Fibroblast of skin of scalp (primary cell): ENCODE data around the gene RYR3.

Source experiments
- DNase-seq: peaks from one replicate; pipeline ENCODE4 v3.0.0-alpha.2; 2013

Gene RYR3

DNA sequence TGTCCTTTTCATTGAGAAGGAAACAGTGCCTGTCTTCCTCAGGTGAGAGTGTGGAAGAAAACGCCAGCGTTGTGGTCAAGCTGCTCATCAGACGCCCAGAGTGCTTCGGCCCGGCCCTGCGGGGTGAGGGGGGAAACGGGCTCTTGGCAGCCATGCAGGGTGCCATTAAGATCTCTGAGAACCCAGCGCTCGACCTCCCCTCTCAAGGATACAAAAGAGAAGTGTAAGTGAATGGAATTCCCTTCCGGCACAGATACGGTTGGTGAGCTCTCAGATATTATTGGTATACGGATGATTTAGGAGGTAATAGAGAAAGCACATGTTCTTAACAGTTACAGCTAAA, 411.9 kb downstream of the RYR3 start:
- no peak for DNase-seq

DNA sequence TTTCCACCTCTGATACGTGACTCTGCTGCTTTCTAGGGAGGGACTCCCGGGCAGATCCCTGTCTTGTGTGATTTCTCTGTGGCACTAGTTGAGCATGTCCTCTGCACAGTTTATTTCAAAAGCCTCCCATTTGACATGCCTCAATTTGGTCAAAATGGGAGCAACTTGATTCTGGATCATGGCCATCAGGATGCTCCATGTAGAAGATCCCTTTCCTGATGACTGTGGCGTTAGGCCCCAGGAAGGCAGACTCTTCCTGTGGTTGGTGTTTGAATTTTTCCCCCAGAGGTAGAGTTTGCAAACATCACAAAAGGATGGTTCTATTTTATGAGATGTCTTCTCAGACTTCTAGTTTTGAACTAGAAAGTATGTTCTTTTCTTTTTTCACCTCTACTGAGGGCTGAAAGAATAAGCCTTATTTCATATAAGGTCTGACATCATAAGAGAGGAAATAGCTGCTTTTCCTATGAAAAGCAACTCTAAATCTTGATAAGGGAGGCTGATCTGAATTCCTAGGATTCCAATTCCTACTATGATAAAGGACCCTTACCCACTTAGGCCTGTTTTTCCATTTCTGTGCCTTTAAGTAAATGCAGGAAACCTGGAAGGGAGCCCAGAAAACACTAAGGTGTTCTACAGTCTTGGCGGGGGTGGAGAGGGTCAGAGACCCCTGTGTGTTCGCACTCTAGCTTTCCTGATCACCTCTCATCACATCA, 413.7 kb downstream of the RYR3 start:
- no peak for DNase-seq

DNA sequence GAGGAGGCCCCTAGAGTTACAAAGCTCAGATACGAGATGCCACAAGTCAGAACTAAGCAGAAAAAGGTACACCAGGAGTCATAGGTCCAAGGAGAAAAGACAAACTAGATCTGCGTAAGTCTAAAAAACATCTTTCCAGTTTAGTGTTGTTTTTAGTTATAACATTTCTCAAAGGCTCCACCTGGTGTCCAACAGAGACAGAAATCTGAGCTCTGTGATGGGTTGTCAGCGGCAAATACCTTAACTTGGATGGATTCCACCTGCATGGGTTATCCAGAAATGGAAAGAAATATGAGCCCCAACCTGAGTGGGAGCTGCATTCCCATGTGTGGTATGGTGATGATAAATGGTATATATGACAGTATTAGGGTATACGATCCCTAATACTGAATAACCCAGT, 418.9 kb downstream of the RYR3 start:
- DNase-seq: no peak

DNA sequence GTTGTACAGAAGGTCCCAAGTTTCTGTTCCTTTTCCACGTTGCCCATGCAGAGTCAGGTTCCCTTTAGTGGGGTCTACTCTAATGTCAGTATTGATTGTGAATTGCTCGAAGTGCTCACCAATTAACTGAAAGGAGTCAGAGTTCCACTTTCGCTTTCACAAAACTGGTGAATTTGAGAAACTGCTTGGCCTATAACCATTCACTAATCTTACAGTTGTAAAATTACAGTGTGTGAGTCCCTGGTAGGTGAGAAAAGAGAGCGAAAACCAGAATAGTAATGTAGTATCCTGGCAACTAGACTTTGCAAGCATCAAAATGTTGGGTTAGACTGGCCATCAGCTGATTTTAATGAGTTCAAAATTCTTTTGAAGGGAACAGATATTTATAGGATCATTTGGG, 420.0 kb downstream of the RYR3 start:
- DNase-seq: no peak

DNA sequence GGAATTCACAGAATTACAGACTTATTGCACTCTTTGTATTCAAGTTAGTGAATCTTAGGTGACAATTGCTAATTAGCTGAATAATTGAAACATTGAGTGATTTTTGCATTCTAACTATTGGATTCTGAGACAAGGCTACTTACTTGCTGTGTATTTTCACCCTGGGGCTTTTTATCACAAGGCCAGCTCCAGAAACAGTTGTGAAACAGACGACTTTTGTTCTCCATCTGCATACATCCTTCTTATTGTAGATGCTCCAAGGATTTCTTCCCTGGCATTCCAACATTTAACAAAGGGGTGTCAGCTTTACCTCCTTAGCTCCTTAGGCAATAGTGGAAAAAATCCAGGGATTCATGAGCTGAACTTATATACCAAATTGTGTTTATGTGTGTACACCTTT, 424.4 kb downstream of the RYR3 start:
- no peak for DNase-seq

DNA sequence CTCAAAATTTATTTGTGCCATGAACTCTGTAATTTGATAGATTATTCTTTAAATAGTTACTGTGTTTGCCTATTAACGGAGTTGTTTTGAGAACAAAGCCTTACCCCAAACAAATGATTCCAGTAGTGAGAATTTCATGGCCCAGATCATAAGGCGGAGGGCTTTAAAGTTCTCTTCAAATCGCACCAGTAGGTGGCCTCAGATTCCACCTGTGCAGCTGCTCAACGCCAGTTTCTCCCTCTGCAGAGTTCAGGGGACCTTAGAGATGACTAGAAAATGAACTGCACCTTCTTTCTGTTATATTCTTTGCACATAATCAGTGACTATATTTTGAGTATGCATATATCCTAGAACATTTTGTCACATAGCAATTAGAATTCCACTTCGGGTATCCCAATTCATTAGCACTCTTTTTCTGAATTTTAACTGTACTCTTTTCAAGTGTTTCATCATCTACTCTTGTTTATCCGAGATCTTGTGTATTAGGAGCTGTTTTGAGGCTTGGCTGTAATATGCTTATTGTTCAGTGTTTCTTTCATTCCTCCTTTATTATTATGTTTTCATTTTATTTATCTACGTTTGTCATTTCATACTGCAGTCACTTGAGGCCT, 425.0 kb downstream of the RYR3 start:
- DNase-seq: peak; percentile 31

DNA sequence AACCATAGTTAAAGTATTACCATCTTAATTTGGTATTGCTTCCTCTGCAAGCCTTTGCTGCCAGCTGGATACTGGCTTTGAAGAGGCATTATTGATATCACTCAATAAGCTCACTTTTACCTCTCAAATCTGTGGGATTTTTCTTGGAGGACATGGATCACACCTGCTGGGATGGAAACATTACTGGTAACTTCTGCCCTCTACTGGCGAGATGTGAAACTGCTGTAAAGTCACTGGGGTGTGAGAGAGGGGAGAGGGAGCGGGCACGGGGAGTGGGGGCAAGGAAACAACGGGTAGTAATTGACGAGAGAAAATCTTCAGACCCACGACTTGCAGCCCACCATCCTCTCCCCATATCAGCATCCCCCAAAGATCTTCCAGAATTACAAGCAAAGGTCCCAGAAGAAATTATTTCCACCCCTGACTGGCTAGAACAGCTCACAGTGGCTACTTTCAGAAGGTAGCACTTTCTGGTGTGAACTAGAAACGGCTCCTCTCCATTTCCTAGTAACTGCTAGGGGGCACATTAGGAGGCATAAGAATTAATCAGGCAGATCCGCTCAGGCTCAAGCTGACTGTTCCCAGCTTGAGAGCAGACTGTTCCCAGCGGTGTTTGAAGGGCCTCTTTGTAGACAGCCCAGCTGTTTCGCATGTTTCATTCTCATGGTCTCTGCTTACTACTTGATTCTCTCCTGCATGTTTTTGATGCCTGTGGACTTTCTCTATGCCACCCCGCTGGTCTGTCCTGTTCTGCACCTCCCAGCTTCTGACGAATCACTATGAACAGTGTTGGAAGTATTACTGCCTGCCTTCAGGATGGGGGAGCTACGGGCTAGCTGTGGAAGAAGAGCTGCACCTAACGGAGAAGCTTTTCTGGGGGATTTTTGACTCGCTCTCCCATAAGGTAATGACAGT, 427.2 kb downstream of the RYR3 start:
- peak; percentile 34 for DNase-seq

DNA sequence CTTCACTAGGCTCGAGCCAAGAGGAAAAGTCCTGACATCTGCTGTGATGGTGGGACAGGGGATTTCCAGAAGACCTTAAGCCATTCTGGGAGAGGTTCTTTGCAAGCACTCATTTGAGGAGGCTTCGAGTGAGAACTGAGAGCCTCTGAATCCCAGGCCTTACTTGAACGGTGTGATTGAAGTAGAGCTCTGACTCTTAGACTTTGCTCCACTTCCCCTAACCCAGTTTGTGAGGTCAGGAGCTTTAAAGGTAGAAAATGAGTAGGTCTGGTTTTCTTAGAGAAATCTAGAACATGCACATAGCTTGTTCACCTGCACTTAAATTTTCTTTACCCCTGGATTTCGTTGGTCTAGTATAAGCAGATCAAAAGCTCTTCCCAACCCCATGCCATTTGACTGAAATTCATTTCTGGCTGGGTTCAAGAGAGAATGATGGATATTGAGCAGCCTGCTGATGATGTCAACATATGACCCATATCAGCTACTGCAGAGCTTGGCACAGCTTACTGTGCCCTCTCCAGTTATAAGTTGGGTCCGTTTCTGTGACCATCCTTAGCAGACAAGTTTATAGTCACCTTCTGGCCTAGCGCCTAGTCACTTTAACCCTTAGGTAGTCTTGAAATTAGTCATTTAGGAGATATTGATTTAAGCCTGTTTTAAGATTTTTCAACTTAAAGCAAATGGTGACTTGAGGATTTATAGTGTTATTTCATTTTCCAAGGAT, 428.3 kb downstream of the RYR3 start:
- DNase-seq: no peak

DNA sequence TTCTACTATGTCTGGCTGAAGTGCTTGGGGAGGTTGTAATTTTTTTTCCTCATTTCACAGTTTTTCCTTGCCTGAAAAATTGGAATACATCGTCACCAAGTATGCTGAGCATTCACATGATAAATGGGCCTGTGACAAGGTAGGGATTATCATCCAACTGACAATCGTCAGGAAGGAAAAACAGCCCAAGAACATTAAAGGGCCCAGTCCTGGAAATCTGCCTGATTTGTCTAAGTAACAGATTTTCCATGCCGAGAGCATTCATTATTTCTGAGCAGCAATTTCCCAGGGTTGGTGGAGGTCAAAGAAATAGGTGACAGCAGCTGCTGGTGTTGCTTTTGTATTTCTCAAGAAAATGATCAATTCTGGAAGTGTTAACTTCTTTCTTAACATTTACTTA, 431.5 kb downstream of the RYR3 start:
- DNase-seq: peak; percentile 21

DNA sequence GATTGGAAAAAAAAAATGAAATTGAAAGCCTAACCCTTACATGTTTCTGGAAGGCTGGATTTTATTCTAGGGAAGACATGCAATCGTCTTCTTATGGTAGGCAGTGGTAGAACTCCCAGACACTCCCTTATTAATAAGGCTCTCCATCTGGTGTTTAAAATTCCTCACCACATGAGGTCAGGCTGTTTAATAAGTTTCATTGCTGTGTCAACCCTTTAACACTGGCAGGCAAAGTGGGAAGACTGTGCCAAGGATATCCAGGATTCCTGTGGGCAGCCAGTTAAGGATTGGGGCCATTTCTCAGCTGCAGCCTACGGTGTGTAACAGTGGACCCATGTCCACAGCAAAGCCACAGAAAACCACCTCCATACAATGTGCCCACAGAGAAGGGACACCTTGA, 432.0 kb downstream of the RYR3 start:
- DNase-seq: peak; percentile 64

DNA sequence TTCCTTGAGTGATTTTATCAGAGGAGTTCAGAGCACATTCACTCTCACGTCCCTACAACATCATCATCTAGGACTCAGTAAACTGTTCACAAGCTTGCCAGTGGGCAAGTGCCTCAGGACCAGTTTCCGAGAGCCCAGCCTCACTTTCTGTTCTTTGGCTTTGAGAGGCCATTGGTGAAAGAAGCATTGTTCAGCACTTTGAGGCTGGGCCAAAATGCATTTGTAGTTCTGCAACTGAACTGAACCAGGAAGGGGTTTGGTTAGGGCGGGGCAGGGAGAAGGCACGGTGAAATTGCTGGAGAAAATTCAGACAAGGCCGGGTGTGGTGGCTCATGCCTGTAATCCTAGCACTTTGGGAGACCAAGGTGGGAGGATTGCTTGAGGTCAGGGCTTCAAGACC, 435.4 kb downstream of the RYR3 start:
- no peak for DNase-seq

DNA sequence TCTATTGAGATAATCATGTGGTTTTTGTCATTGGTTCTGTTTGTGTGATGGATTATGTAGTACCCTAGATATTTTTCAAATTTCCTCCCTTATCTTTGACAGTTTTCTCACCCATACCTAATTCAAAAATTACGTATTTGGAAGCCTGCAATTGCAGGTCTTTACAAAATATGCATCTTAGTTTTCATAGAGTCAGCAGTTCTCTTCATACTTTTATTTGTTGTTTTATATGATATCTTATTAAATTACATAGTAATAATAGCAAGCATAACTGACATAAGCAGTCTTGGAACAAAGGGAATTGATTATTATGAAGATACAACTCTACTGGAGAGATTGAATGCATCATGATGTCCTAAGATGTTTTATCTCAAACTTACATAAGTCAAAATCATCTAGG, 442.2 kb downstream of the RYR3 start:
- no peak for DNase-seq

DNA sequence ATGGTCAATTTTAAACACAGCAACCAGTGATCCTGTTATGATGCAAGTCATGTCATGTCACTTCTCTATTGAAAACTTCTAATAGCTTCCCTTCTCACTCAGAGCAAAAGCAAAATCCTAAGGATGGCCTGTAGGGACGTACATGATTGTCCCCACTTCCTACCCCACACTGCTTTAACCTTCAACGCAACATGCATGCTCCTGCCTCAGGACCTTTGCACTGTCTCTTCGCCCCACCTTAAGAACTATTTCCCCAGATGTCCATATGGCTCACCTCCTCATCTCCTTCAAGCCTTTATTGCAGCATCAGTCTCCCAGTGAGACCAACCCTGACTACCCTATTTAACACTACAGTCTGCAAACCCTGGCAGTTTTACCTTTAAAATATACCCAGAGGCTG, 443.5 kb downstream of the RYR3 start:
- no peak for DNase-seq

DNA sequence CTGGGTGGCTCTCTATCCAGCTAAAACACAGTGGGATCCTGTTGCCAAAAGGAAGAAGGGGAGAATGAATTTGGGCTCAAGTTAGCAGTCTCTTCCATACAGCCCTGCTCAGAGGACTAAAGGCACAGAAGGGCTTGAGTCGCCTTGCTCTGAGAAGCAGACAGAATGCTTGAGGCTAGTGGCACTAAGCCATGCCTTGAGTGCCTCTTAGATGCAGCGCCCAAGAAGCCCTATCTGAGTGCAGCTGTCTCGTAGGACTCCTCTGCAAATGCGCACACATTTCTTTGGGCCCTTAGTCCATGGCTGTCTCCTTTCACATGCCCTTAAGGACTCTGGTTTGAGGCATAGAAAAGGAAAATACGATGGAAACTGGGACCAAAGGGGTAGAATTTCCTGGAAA, 446.2 kb downstream of the RYR3 start:
- DNase-seq: no peak

DNA sequence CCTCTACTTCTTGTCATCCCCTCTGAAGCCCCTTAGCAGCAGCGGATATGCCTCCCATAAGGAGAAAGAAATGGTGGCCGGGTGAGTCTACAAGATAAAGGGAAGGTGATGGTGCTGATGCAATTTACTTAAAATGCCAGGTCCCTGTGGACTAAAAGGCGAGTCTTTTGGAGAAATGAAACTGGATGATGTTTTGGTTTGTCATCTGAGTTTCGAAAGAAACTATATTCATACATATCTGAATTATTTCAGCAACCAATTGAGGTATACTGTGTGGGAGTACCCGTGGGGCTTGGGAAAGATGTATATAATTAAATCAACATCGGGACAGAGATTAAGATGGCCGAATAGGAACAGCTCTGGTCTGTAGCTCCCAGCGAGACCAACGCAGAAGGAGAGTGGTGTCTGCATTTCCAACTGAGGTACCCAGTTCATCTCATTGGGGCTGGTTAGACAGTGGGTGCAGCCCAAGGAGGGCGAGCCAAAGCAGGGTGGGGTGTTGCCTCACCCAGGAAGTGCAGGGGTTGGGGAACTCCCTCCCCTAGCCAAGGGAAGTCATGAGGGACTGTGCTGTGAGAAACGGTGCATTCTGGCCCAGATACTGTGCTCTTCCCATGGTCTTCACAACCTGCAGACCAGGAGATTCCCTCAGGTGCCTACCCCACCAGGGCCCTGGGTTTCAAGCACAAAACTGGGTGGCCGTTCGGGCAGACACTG, 446.9 kb downstream of the RYR3 start:
- DNase-seq: no peak

DNA sequence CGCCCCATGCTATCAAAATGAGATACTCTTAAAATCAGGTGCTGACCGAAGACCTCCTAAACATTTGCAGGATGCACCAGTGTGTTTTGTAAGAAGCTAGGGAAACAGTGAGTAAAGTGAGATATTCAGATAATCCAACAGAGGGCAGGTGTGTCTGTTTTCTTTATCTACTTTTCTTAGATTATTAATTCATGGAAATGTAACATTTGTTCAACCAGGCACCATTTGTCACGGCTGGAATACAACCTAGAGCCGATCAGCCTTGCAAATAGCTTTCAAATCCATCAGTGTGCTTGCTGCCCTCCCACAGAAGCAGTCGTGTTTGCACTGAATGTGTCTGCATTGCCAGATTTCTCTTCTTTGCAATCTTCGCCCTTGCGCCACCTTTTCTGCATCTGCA, 455.6 kb downstream of the RYR3 start:
- no peak for DNase-seq

DNA sequence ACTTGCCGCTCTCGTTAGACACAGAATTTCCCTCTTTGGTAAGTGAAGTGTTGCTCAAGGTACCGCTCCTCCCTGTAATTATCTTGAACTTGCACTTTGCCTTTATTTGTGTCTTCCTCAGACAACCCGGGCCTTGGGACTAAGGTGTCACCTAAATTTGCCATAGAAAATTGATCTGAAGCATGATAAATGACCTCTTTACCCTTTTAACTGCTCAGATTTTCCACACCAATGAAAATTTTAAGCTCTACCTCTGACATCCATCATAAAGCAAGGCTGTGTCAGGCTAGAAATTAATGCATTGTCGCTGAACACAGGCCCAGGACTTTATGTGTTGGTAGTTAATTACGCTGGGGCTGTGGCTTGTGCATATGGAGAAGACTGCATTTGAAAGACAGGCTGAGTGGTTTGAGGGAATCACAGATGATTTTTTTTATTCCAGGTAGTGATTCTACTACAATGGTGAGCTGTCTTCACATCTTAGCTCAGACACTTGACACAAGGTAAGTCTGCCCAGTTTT, 458.0 kb downstream of the RYR3 start:
- DNase-seq: no peak

DNA sequence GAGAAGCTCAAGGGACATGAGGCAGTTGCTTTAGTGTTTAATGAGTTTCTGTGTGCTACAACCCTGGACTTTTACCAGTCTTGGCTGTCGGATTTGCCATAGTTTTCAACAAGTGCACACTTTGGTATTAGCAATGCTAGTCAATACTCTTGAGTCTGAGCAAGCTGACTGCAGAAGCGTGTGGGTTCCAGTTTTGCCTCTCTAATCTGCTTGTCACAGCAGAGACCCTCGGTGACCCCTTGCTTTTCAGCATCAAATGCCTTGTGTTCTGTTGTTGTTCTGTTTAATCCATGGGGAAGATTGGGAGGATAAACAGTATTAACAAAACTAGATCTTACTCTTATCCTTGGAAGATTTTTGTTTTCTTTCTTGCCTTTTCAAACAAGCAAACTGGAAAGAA, 463.2 kb downstream of the RYR3 start:
- no peak for DNase-seq

DNA sequence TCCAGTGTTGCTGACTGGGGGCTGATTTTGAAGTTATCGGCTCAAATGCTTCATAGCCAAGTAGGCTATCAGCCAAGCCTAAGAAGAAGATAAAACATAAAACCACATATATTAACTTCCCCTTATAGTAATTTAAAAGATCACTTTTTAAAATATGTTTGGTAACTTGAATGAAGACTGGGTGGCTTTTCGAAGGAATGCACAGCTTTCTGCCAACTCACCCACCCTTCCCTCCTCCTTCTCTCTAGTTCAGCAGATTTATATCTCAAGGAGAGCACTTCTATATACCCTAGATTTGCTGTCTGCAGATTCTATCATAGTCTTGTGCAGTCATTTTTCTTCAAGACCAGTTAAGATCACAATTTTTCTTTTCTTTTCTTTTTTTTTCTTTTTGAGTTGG, 468.1 kb downstream of the RYR3 start:
- DNase-seq: no peak

DNA sequence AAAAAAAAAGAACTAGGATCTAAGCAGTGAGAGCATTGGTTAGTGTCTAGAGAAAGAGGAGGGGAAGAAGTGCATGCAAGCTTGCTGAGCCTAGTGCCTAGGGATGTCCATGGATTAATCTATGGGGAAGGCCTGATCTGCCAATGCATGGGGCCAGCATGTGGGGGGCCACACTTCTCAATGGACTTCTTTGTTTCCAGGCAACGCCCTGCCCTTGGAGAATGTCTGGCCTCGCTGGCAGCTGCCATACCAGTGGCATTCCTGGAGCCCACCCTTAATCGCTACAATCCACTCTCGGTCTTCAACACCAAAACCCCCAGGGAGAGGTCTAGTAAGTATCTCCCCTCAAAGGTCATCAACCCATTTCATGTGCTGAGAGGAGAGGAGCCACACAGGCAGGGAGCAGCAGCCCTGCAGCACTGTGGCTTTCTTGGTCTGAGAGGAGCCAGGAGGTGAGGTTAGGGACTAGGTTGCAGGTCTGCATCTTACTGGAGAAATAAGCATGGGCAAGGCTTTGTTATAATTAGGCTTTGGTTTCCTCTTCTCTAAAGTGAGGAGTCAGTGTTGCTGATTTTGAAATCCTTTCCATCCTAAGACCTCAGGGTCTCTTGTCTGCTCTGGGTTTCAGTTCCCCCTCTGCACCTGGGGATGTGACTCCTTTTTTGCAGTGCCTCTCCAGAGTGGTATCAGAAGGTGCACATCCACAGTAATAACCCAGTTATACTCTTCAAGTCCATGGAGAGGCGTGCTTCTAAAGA, 469.4 kb downstream of the RYR3 start:
- DNase-seq: no peak

DNA sequence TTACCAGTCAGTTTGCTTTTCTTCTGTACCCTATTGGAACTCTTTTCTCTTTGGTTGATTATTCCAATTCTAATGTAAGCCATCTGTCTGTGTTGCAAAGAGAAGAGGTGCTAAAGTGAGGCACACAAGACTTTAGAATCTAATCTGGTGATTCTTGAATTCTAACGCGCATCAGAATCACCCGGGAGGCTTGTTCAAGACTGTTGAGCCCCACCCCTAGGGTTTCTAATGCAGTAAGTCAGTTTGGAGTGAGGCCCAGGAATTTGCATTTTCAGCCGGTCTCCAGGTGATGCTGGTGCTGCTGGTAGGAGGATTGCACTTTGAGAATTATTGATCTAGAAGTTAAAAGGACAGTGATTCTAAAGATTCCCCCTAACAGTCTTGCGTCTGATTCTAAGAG, 472.2 kb downstream of the RYR3 start:
- no peak for DNase-seq
